Activated naive CD4-positive, alpha-beta T cell treated with Interleukin-2 at 50 U/mL for 16 hours (primary cell): ENCODE measurements around the gene OR6Y1.
A peak's percentile ranks its signal among the peaks of the same experiment; 100 is the strongest.

Experiments used
- DNase-seq: peaks from one replicate; pipeline ENCODE4 v3.0.0-alpha.2; 2020

The OR6Y1 gene

GRCh38 chr1:158554352-158554751 is at the start of gene OR6Y1:
Gene OR6Y1, minus strand, starts transcription at chr1:158554405. Its CDS starts 6,300 bp downstream, at chr1:158548105.
- no peak for DNase-seq

- no peak for DNase-seq
These were observed 46.5 kb upstream of the OR6Y1 start for GRCh38 chr1:158600735-158601134.

GRCh38 chr1:158586942-158587341 is 32.7 kb upstream of the OR6Y1 start:
- no peak for DNase-seq

GRCh38 chr1:158583962-158584361 is 29.8 kb upstream of the OR6Y1 start:
- no peak for DNase-seq

GRCh38 chr1:158579733-158580132 is 25.5 kb upstream of the OR6Y1 start, which contains the start of gene OR10X1:
Gene OR10X1, minus strand, starts transcription at chr1:158579899. Its CDS starts 0 bp downstream, at chr1:158579899.
- no peak for DNase-seq

GRCh38 chr1:158577561-158577960 is 23.4 kb upstream of the OR6Y1 start:
- no peak for DNase-seq

GRCh38 chr1:158572226-158572625 is 18.0 kb upstream of the OR6Y1 start:
- DNase-seq: no peak

GRCh38 chr1:158570480-158570879 is 16.3 kb upstream of the OR6Y1 start, which contains the start of gene OR6P1:
Gene OR6P1, minus strand, starts transcription at chr1:158570580. Its CDS starts 6,976 bp downstream, at chr1:158563604.
- DNase-seq: no peak

- DNase-seq: no peak
These were observed 10.4 kb upstream of the OR6Y1 start for GRCh38 chr1:158564608-158565007.

- no peak for DNase-seq
These were observed 9.6 kb upstream of the OR6Y1 start for GRCh38 chr1:158563853-158564252.

GRCh38 chr1:158559696-158560095 is 5.5 kb upstream of the OR6Y1 start:
- no peak for DNase-seq

GRCh38 chr1:158552296-158552695 is 1.9 kb downstream of the OR6Y1 start:
- DNase-seq: no peak

- no peak for DNase-seq
These were observed 6.7 kb downstream of the OR6Y1 start for GRCh38 chr1:158547533-158547932.

- DNase-seq: no peak
These were observed 16.6 kb downstream of the OR6Y1 start for GRCh38 chr1:158537609-158538008.

- no peak for DNase-seq
These were observed 19.7 kb downstream of the OR6Y1 start for GRCh38 chr1:158534496-158534895.

- DNase-seq: no peak
These were observed 26.9 kb downstream of the OR6Y1 start for GRCh38 chr1:158527190-158527815.

GRCh38 chr1:158521666-158522058 is 32.5 kb downstream of the OR6Y1 start:
- DNase-seq: no peak

GRCh38 chr1:158520955-158521665 is 33.1 kb downstream of the OR6Y1 start:
- no peak for DNase-seq

GRCh38 chr1:158520021-158520420 is 34.2 kb downstream of the OR6Y1 start:
- DNase-seq: no peak

- no peak for DNase-seq
These were observed 37.2 kb downstream of the OR6Y1 start for GRCh38 chr1:158516966-158517365.

GRCh38 chr1:158509471-158510156 is 44.6 kb downstream of the OR6Y1 start:
- no peak for DNase-seq

- no peak for DNase-seq
These were observed 46.7 kb downstream of the OR6Y1 start for GRCh38 chr1:158507511-158507910.

- DNase-seq: peak; percentile 46
These were observed 47.7 kb downstream of the OR6Y1 start for GRCh38 chr1:158506369-158506987.
